Forelimb muscle (tissue), 1 donor: ENCODE results near the gene PHF5A. TPM values are rescaled to one million over a fixed set of nuclear protein-coding genes. Genes with fewer than 3 reads are reported as not detected.
"Not testable (repeated sequence)": the region's sequence is repeated elsewhere in the genome, so short reads cannot be mapped to it uniquely, and the experiment has no call there.

Source experiments
- DNase-seq: peaks from one replicate; pipeline ENCODE4 v3.0.0-alpha.2; 2013; ENCODE audit warnings: low read depth
- polyA plus RNA-seq: library from polyadenylated mRNA; unstranded; fragments of 120-200 nt; gene quantifications from one replicate; pipeline ENCODE4 v1.2.1, GENCODE V29; 2013; ENCODE audit not compliant: insufficient read length

Gene PHF5A
- polyA plus RNA-seq, 1 donor = 37.9 TPM

GRCh38 chr22:41488076-41488475 lies 19.6 kb upstream of the PHF5A start:
- no peak for DNase-seq

GRCh38 chr22:41487037-41487935 lies 18.8 kb upstream of the PHF5A start:
- no peak for DNase-seq

- no peak for DNase-seq
Observed at GRCh38 chr22:41485033-41485432, 16.5 kb upstream of the PHF5A start.

GRCh38 chr22:41482319-41482935 lies 13.9 kb upstream of the PHF5A start:
- DNase-seq = no peak

GRCh38 chr22:41481925-41482318 lies 13.4 kb upstream of the PHF5A start:
- no peak for DNase-seq

- no peak for DNase-seq
Observed at GRCh38 chr22:41481131-41481830, 12.8 kb upstream of the PHF5A start.

- no peak for DNase-seq
Observed at GRCh38 chr22:41480397-41480735, 11.9 kb upstream of the PHF5A start.

- no peak for DNase-seq
Observed at GRCh38 chr22:41479671-41480396, 11.3 kb upstream of the PHF5A start.

GRCh38 chr22:41478891-41479521 lies 10.5 kb upstream of the PHF5A start:
- DNase-seq = no peak

GRCh38 chr22:41478473-41478872 lies 10.0 kb upstream of the PHF5A start:
- no peak for DNase-seq

GRCh38 chr22:41474872-41475451 lies 6.5 kb upstream of the PHF5A start:
- no peak for DNase-seq

GRCh38 chr22:41471568-41471967 lies 3.1 kb upstream of the PHF5A start:
- DNase-seq = no peak

- DNase-seq = no peak
Observed at GRCh38 chr22:41470886-41471285, 2.4 kb upstream of the PHF5A start.

- DNase-seq = no peak
Observed at GRCh38 chr22:41469218-41469851, 843 bp upstream of the PHF5A start.

- no peak for DNase-seq
Observed at GRCh38 chr22:41461901-41462300, 6.6 kb downstream of the PHF5A start.

GRCh38 chr22:41460071-41460470 lies 8.4 kb downstream of the PHF5A start:
- DNase-seq = not testable (repeated sequence)

- no peak for DNase-seq
Observed at GRCh38 chr22:41459431-41459830, 9.1 kb downstream of the PHF5A start.

- no peak for DNase-seq
Observed at GRCh38 chr22:41458161-41458728, 10.2 kb downstream of the PHF5A start.

- DNase-seq = peak; percentile 99
Observed at GRCh38 chr22:41448189-41448808, 20.2 kb downstream of the PHF5A start.
